Activated CD8-positive, alpha-beta T cell treated with anti-CD3 and anti-CD28 coated beads for 36 hours (primary cell): Measurements from ENCODE around the gene EFNA5. TPM values are rescaled to one million over a fixed set of nuclear protein-coding genes. Genes with fewer than 3 reads are reported as not detected.

Experiments
- ATAC-seq: fragments of 200-7000 bp; cut with Tn5 transposase; one replicate; pipeline ENCODE4 v1.10.0; 2021; ENCODE audit warnings: mild to moderate bottlenecking, moderate library complexity
- CTCF ChIA-PET: fragments of 350-600 bp; sonication (Branson Sonifier 250); formaldehyde crosslinking; loops from one replicate; lab custom pipeline; 2021; ENCODE audit warnings: antibody characterized with exemption; lab: Charles Lee
- POLR2A ChIA-PET: fragments of 350-600 bp; sonication (Branson Sonifier 250); formaldehyde crosslinking; loops from one replicate; lab custom pipeline; 2021; ENCODE audit warnings: antibody characterized with exemption; lab: Charles Lee
- DNase-seq: peaks from one replicate; pipeline ENCODE4 v3.0.0-alpha.2; 2020
- H3K27ac Mint-ChIP-seq: one replicate; pipeline ENCODE4 v1.8.0; 2021; ENCODE audit warnings: mild to moderate bottlenecking, mixed read lengths
- H3K27me3 Mint-ChIP-seq: one replicate; pipeline ENCODE4 v1.8.0; 2021; ENCODE audit warnings: mixed read lengths
- H3K36me3 Mint-ChIP-seq: one replicate; pipeline ENCODE4 v1.8.0; 2021; ENCODE audit warnings: low read depth, mixed read lengths
- H3K4me1 Mint-ChIP-seq: one replicate; pipeline ENCODE4 v1.8.0; 2021; ENCODE audit warnings: low read depth, mixed read lengths
- H3K4me3 Mint-ChIP-seq: one replicate; pipeline ENCODE4 v1.8.0; 2021; ENCODE audit warnings: mild to moderate bottlenecking, moderate library complexity, mixed read lengths
- H3K9me3 Mint-ChIP-seq: one replicate; pipeline ENCODE4 v1.8.0; 2021; ENCODE audit warnings: mixed read lengths
- intact Hi-C: fragments of 100-400 bp; cut with micrococcal nuclease; formaldehyde crosslinking; loops from one replicate; pipeline ENCODE4 v1.10.0; 2022
- total RNA-seq, 2 experiments: library from RNA; stranded (reverse); gene quantifications; one replicate each; pipeline ENCODE4 v1.2.3, GENCODE V29; 2021
- TF ChIP-seq, protein P1 (sequence below): fragments of 200-600 bp; IDR thresholded peaks from one replicate; pipeline ENCODE4 v1.8.0; 2022; ENCODE audit warnings: antibody characterized with exemption, mild to moderate bottlenecking

The EFNA5 gene
- total RNA-seq, 2 experiments from 2014 or later: not detected

DNA sequence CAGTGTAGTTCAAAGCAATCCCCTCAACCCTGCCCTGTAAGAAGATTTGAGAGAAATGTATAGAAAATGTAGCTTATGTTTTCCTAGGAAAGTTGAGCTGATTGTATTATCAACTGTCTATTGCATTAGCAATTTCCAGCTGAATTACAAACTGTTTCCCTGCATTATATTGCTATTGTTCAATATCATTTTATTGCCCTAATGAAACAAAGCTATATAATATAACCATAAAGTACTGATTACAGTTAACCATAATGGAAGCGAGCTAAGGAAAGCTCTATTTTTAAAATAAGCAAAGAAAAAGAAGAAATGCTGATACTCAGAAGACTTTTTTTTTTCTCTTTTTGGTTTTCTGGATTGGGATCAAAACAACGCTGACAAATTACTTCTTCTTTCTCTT is 228.3 kb downstream of the EFNA5 start:
- intact Hi-C loops: no loop called here
- DNase-seq: no peak
- TF ChIP-seq, protein P1, sequence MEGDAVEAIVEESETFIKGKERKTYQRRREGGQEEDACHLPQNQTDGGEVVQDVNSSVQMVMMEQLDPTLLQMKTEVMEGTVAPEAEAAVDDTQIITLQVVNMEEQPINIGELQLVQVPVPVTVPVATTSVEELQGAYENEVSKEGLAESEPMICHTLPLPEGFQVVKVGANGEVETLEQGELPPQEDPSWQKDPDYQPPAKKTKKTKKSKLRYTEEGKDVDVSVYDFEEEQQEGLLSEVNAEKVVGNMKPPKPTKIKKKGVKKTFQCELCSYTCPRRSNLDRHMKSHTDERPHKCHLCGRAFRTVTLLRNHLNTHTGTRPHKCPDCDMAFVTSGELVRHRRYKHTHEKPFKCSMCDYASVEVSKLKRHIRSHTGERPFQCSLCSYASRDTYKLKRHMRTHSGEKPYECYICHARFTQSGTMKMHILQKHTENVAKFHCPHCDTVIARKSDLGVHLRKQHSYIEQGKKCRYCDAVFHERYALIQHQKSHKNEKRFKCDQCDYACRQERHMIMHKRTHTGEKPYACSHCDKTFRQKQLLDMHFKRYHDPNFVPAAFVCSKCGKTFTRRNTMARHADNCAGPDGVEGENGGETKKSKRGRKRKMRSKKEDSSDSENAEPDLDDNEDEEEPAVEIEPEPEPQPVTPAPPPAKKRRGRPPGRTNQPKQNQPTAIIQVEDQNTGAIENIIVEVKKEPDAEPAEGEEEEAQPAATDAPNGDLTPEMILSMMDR: no peak
- H3K4me3 Mint-ChIP-seq: no peak overlapping the region
- no peaks in the 10 kb centered on the region for H3K4me1 Mint-ChIP-seq
- peaks cover 5% of the 10 kb centered on the region for H3K9me3 Mint-ChIP-seq
- POLR2A ChIA-PET: no interaction called here
- no peak for ATAC-seq
- H3K27me3 Mint-ChIP-seq: peaks cover 1% of the 10 kb centered on the region
- CTCF ChIA-PET: interaction anchor here (0.6 to 1.0 kb wide), 2 partner anchors 8 to 156 kb away, joined by 3 read pairs; no protein-coding TSS in a partner anchor
- H3K36me3 Mint-ChIP-seq: no peaks in the 10 kb centered on the region
- no peak overlapping the region for H3K27ac Mint-ChIP-seq

DNA sequence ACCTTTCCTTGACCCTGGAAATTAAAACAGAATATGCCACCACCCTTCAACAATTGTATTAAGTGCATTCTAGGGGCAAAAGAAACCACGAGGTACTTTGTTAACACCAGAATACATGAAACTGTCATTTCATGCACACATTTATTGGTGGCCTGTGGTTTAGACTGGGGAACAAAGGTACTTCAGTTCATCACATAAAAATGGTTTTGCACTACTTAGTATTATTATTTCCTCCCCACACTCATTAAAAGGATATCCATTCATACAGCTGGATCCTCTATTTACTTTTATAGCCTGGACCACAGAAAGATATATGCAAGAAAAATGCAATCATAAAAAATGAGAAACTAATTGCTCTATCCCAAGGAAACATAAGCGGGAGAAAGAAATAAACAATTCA is 230.9 kb downstream of the EFNA5 start:
- intact Hi-C loops: no loop called here
- Mint-ChIP-seq H3K4me1 (no peaks in the 10 kb centered on the region), H3K27me3 (no peaks in the 10 kb centered on the region), H3K36me3 (no peaks in the 10 kb centered on the region), H3K9me3 (peaks cover 5% of the 10 kb centered on the region), H3K4me3 (no peak overlapping the region), H3K27ac (no peak overlapping the region)
- ATAC-seq (no peak), DNase-seq (no peak)
- POLR2A ChIA-PET: no interaction called here
- CTCF ChIA-PET: no interaction called here
- TF ChIP-seq, protein P1: no peak

DNA sequence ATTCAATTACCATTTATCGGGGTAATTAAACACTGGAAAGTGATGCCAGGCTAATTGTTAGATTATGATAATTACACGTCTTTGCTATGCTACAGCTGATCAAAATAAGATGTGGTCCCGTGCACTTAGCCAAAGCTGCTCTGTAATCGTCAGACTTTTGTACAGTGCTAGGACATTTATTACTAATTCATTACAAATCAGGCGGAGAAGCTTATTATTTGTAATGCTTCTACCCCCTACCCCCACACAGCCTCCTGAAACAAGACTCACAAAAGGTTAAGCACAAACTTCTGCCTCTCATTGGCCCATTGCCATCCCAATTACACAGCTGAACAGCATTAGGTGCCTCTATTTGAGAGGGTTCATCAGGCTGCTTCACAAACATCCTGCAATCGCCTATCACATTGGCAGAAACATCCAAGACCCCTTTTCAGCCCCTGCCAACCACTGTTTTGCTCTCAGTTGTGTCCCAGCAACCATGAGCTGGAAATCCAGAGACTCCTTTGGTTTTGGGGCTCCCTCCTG is 232.7 kb downstream of the EFNA5 start:
- Mint-ChIP-seq H3K27me3 (peaks cover 3% of the 10 kb centered on the region), H3K9me3 (peaks cover 5% of the 10 kb centered on the region), H3K4me1 (no peaks in the 10 kb centered on the region), H3K4me3 (no peak overlapping the region), H3K27ac (no peak overlapping the region), H3K36me3 (no peaks in the 10 kb centered on the region)
- CTCF ChIA-PET: interaction anchor here (0.7 kb wide), 1 partner anchor 18 kb away, joined by 3 read pairs; no protein-coding TSS in a partner anchor
- ATAC-seq: no peak
- intact Hi-C loops: no loop called here
- TF ChIP-seq, protein P1: no peak
- POLR2A ChIA-PET: no interaction called here
- no peak for DNase-seq

DNA sequence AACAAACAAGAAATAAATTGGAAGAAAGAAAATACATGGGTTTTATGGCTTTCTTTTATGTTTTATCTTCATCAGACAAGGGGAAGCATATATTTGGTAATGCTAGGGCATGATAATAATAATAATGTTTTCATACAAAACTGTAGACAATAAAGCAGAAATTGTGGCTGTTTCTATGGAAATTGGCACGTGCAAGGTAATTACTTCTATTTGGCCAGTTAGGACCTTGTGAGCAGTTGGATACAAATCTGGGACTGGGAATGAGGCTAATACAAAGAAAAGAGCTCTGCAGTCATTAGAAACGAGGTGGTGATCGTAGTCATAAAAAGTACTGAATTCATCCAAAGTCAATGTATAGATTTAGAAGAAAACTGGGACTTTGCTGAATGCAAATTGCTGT is 233.6 kb downstream of the EFNA5 start:
- Mint-ChIP-seq H3K27me3 (peaks cover 3% of the 10 kb centered on the region), H3K36me3 (no peaks in the 10 kb centered on the region), H3K4me3 (no peak overlapping the region), H3K27ac (no peak overlapping the region), H3K9me3 (peaks cover 5% of the 10 kb centered on the region), H3K4me1 (no peaks in the 10 kb centered on the region)
- CTCF ChIA-PET: no interaction called here
- ATAC-seq (no peak), DNase-seq (no peak)
- intact Hi-C loops: no loop called here
- POLR2A ChIA-PET: no interaction called here
- TF ChIP-seq, protein P1: no peak

DNA sequence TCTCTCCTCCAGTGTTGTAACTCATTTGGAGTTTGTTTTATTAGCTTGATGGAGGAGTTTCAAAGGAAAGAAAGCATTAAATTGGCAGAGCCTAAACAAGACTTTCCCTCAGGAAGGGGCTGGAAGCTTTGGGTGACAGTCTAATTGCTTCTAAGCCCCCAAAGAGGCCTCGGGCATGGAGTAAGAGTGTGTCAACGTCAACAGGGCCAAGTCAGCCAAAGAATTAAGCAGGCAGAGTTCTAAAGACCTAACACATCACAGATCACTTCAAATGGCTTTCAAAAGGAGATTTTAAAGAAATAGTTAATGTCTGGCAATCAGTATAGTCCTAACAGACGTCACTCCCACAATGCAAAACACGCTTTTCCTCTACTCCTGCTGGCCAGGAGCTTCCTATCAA is 234.5 kb downstream of the EFNA5 start:
- Mint-ChIP-seq H3K9me3 (peaks cover 5% of the 10 kb centered on the region), H3K27ac (no peak overlapping the region), H3K4me1 (no peaks in the 10 kb centered on the region), H3K4me3 (no peak overlapping the region), H3K27me3 (peaks cover 3% of the 10 kb centered on the region), H3K36me3 (no peaks in the 10 kb centered on the region)
- ChIA-PET CTCF (no interaction called here), POLR2A (interaction anchor here (0.5 to 0.8 kb wide), 2 partner anchors 13 to 25 kb away, joined by 3 to 4 read pairs; no protein-coding TSS in a partner anchor)
- TF ChIP-seq, protein P1: no peak
- DNase-seq (no peak), ATAC-seq (no peak)
- intact Hi-C loops: no loop called here
